Psoas muscle (tissue), 8 donors: Measurements from ENCODE around the gene GSTM5. TPM values are rescaled to one million over a fixed set of nuclear protein-coding genes. Genes with fewer than 3 reads are reported as not detected.
"Not testable (repeated sequence)": the region's sequence is repeated elsewhere in the genome, so short reads cannot be mapped to it uniquely, and the experiment has no call there.

Experiments used
- ATAC-seq, 4 donors: fragments of 200-7000 bp; cut with Tn5 transposase; one replicate each; pipeline ENCODE4 v1.9.1; 2020; ENCODE audit warnings: moderate library complexity in 3 of 4, mild to moderate bottlenecking in 2 of 4
- DNase-seq, 2 donors: peaks; one replicate each; pipeline ENCODE4 v3.0.0-alpha.2; 2020
- H3K27ac ChIP-seq: fragments of 200-600 bp; one replicate; pipeline ENCODE4 v1.8.0; 2022
- H3K27me3 ChIP-seq, 3 donors: fragments of 200-600 bp in 1 of 3; one replicate each; pipeline versions ENCODE4 v1.6.1 to v1.8.0; 2013 to 2022; ENCODE audit warnings: low read length in 2 of 3, mild to moderate bottlenecking in 2 of 3, moderate library complexity in 1 of 3; ENCODE audit not compliant: insufficient read depth in 3 of 3
- H3K36me3 ChIP-seq, 2 donors: fragments of 200-600 bp in 1 of 2; one replicate each; pipeline versions ENCODE4 v1.6.1 to v1.8.0; 2013 to 2022; ENCODE audit warnings: low read depth in 1 of 2, mild to moderate bottlenecking in 1 of 2, moderate library complexity in 1 of 2; ENCODE audit not compliant: insufficient read depth in 1 of 2
- H3K4me1 ChIP-seq: fragments of 200-600 bp; one replicate; pipeline ENCODE4 v1.8.0; 2022
- H3K4me3 ChIP-seq: fragments of 200-600 bp; one replicate; pipeline ENCODE4 v1.8.0; 2022; ENCODE audit warnings: mild to moderate bottlenecking
- H3K9me3 ChIP-seq: fragments of 200-600 bp; one replicate; pipeline ENCODE4 v1.8.0; 2022
- WGBS, 3 donors: extraction: QIAGEN DNeasy Blood & Tissue Kit; methylation state at CpG; one replicate each; pipeline versions ENCODE4 v1.1.6 to v1.1.7; 2013; 5-methylcytosine and 5-hydroxymethylcytosine counted together
- intact Hi-C, 2 donors: fragments of 100-400 bp; cut with DNase I; formaldehyde crosslinking; loops; one replicate each; pipeline versions ENCODE4 v1.11.0 to v1.14.2; 2022
- polyA plus RNA-seq, 3 donors: library from polyadenylated mRNA; stranded (reverse); fragments of 200-250 nt; gene quantifications; one replicate each; pipeline ENCODE4 v1.2.3, GENCODE V29; 2013
- total RNA-seq, 4 donors: library from RNA; stranded (reverse); fragmentation: NEBNext Ultra II Directional in 2 of 4; extraction: Animal tissue kit (Norgen Biotek cat#: 25700) in 2 of 4; gene quantifications; one replicate each; pipeline versions ENCODE4 v1.2.1 to v1.2.4, GENCODE V29; 2021 to 2023
- TF ChIP-seq, protein P1 (sequence below): fragments of 200-600 bp; IDR thresholded peaks from one replicate; pipeline ENCODE4 v1.8.0; 2022; ENCODE audit warnings: antibody characterized with exemption
- donor health status: healthy with polysubstance abuse.
- donor health status: DM: no; HTN: no; CAD: no; lungs with moderate emphysema.
- donor health status: Bipolar disorder and iron deficiency.
- donor health status: healthy.
- donor health status: DM: yes; HTN: yes; CAD: no.
- donor health status: DM: no; HTN: no; CAD: no.
- donor health status: DM: no; HTN: no; CAD: no.
- donor health status: DM: yes; HTN: yes; CAD: no.

GSTM5 gene
- total and polyA plus RNA-seq, 7 donors: 0.53 to 5.0 (median 1.1) TPM

DNA sequence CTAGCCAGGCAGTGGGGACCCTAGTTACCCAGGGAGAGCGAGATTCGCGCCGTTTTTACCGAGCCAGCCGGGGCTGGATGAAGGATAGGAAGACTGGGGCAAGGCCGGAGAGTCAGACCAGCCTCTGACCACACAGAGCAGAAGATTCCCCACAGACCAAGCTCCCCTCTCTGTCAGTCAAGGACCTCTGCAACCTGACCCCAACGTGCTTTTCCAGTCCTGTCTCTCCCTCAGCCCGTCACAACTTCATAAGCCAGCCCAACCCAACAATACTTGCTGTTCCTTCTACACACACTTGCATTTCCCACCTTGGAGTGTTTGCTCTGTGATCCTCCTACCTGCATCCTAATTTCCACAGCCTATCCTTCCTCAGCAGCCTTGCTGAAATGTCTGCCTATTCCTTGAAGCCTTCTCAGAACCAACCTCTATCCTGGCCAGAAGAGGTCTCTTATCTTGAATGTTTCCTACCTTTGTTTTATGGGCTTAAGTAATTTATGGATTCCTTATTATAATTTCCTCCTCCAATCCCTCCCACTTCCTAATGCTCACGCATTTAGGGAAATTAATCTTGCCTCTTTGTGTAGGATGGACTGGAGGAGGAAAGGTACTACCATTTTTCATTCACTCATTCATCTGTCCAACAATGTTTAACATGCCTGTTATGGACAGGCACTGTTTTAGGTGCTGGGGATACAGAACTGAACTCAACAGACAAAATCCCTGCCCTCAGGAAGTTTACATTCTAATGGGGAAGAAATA is 28.7 kb downstream of the GSTM5 start, which contains the start of gene GSTM3:
GSTM3 (minus strand) TSS at position 424 of the 759 bp plus-strand sequence. CDS start 751 bp downstream, outside the sequence.
- Histone ChIP-seq H3K27me3 (no peaks in the 10 kb centered on the region), H3K27ac (peak within 1 kb of the TSS; percentile 80), H3K36me3 (peaks cover 0 to 23% of the 10 kb centered on the region in 2 donors), H3K4me1 (peaks cover 9% of the 10 kb centered on the region), H3K4me3 (peak within 1 kb of the TSS; percentile 86), H3K9me3 (no peaks in the 10 kb centered on the region)
- DNase-seq (no peak), ATAC-seq (peak; percentile 42 to 55 (median 46))
- 2 to 9% (median 7%) methylated on average over 9 to 10 of the region's 10 CpGs for WGBS, 3 donors
- TF ChIP-seq, protein P1, sequence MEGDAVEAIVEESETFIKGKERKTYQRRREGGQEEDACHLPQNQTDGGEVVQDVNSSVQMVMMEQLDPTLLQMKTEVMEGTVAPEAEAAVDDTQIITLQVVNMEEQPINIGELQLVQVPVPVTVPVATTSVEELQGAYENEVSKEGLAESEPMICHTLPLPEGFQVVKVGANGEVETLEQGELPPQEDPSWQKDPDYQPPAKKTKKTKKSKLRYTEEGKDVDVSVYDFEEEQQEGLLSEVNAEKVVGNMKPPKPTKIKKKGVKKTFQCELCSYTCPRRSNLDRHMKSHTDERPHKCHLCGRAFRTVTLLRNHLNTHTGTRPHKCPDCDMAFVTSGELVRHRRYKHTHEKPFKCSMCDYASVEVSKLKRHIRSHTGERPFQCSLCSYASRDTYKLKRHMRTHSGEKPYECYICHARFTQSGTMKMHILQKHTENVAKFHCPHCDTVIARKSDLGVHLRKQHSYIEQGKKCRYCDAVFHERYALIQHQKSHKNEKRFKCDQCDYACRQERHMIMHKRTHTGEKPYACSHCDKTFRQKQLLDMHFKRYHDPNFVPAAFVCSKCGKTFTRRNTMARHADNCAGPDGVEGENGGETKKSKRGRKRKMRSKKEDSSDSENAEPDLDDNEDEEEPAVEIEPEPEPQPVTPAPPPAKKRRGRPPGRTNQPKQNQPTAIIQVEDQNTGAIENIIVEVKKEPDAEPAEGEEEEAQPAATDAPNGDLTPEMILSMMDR: no peak
- intact Hi-C loops: no loop called here

DNA sequence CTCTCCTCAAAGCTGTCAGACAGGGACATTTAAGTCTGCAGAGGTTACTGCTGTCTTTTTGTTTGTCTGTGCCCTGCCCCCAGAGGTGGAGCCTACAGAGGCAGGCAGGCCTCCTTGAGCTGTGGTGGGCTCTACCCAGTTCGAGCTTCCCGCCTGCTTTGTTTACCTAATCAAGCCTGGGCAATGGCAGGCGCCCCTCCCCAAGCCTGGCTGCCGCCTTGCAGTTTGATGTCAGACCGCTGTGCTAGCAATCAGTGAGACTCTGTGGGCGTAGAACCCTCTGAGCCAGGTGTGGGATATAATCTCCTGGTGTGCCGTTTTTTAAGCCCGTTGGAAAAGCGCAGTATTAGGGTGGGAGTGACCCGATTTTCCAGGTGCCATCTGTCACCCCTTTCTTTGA is 36.3 kb downstream of the GSTM5 start:
- ATAC-seq, H3K4me3 ChIP-seq, H3K9me3 ChIP-seq, H3K27ac ChIP-seq, H3K4me1 ChIP-seq, H3K27me3 ChIP-seq, DNase-seq, intact Hi-C loops, H3K36me3 ChIP-seq: not testable (repeated sequence)
- 91 to 93% (median 92%) methylated on average over 7 to 10 of the region's 10 CpGs for WGBS, 3 donors

DNA sequence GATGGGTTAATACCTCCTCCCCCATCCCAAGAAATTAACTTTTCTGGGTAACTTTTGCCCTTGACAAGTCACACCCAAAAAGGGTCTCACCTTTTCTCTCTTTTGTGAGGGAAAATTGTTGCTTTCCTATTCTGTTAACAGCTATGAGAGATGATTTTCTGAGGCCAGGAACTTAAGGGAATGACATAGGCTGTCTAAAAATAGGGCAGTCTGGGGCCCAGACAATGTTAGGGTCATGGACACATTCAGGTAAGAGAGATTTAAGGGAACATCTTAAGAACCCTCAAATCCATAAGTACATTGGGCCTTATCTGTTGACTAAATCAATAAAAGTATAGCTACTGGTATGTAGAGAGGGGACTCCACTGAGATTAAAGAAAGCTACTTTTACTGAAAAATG is 37.2 kb downstream of the GSTM5 start:
- ATAC-seq (no peak), DNase-seq (no peak)
- intact Hi-C loops: no loop called here
- Histone ChIP-seq H3K27me3 (no peaks in the 10 kb centered on the region), H3K36me3 (no peaks in the 10 kb centered on the region), H3K4me3 (no peak overlapping the region), H3K27ac (no peak overlapping the region), H3K9me3 (no peaks in the 10 kb centered on the region), H3K4me1 (no peaks in the 10 kb centered on the region)
- TF ChIP-seq, protein P1: no peak

DNA sequence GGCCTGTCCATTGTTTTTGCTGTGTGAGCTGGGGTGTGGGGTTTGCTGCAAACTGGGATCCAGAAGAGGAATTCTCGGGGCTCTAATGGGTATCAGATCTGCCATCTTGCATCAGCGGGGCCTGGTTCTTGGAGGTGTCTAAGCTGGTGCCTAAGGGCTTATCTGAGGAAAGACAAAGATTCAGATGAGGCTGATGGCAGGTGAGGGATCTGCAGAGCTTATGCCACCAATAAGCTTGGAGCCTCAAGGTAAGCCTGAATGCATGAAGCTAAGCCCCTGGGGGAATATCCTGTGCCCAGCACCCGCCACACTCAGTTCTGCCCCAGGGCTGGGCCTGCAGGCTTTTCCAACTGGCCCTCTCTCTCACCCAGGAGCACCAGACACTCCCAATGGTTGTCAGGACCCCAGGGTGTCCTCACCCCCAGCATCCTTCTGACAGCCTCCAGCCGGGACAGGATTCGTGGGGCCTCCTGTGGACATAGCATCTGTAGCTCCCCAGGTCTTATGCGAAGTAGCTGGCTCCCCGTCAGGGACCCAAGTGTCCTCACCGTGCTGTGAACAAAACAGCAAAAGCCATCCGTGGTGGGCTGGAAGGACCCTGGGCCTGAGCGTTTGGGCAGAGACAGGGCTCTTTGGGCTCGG is 38.3 kb downstream of the GSTM5 start:
- H3K27ac ChIP-seq: no peak overlapping the region
- intact Hi-C loops: no loop called here
- no peak overlapping the region for H3K4me3 ChIP-seq
- H3K9me3 ChIP-seq: no peaks in the 10 kb centered on the region
- no peaks in the 10 kb centered on the region for H3K36me3 ChIP-seq
- DNase-seq (no peak), ATAC-seq (no peak)
- H3K4me1 ChIP-seq: no peaks in the 10 kb centered on the region
- WGBS, 3 donors: 93 to 95% (median 94%) methylated on average over 11 of the region's 11 CpGs
- TF ChIP-seq, protein P1: no peak
- no peaks in the 10 kb centered on the region for H3K27me3 ChIP-seq

DNA sequence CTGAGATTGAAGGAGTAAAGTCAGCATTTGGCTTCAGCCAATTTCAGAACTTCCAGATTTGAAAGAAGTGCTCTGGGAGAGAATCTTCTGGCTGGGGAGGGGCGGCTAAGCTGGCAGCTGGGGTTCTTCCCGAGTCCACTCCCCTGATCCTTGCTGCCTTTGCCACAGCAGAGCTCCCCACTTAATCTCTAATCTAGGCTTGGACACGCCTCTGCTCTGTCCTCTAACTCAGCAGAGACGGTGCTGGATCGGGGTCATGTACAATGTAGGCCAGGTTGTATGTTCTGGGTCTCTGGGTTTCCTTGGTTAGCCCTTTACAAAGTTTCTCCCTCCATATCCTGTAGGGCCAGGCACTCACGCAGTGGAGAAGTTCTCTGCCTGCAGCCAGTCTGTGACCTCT is 38.9 kb downstream of the GSTM5 start:
- DNase-seq: no peak
- TF ChIP-seq, protein P1: no peak
- Histone ChIP-seq H3K36me3 (no peaks in the 10 kb centered on the region), H3K9me3 (no peaks in the 10 kb centered on the region), H3K4me1 (no peaks in the 10 kb centered on the region), H3K4me3 (no peak overlapping the region), H3K27me3 (no peaks in the 10 kb centered on the region), H3K27ac (no peak overlapping the region)
- no peak for ATAC-seq
- WGBS, 3 donors: 77 to 91% (median 78%) methylated on average over 6 of the region's 6 CpGs
- intact Hi-C loops: no loop called here
